Activated CD4-positive, alpha-beta T cell treated with anti-CD3 and anti-CD28 coated beads, Interleukin-2, Interleukin-4, amounts not matched to agents 100 ng/mL and 50 ng/mL, durations not matched to agents 16 hours and 8 hours (primary cell): ENCODE results near the gene DENND4C.
"Not testable (repeated sequence)": the region's sequence is repeated elsewhere in the genome, so short reads cannot be mapped to it uniquely, and the experiment has no call there.

Experiments used
- DNase-seq: peaks from one replicate; pipeline ENCODE4 v3.0.0-alpha.2; 2020; ENCODE audit warnings: low spot score

The DENND4C gene

GRCh38 chr9:19373527-19373926 is 143.0 kb downstream of the DENND4C start:
- DNase-seq, result no peak

DNA sequence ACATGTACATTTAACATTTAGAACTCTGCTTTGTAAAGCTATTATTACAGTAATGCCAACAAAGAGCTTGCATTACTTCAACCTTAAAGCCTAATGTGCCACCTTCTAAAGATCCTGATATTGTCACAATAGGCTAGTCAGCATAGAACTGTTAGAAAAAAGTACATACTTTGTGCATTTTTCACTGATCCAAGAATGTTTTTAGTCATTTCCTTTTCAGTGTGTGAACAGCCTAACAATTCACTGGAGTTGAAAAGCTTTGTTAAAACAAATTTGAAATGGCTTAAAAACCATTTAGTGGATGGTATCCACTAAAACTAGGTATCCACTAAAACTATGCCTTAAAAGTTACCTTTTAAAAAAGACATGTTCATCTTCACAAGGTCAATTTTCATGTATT is 145.0 kb downstream of the DENND4C start:
- no peak for DNase-seq

DNA sequence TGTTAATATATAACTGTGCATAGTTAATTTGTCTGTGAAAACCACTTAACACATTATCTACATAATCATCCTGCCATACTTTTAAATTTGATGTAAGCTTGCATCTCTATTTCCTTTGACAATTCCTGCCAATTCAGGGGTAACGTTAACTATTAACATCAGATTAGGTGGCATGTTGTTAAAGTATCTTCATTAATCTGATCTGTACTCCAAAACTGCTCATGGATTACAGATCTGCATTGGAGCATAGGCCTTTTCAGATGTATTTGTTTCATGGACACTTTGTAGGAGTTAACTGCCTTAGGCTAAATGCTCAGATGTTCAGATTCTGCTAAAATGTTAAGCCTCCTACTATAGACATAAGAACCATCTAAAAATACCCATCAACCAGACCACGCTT is 146.4 kb downstream of the DENND4C start:
- no peak for DNase-seq

- DNase-seq, result no peak
Measured at GRCh38 chr9:19378164-19378563, 147.7 kb downstream of the DENND4C start.

GRCh38 chr9:19378647-19379046 is 148.2 kb downstream of the DENND4C start:
- DNase-seq, result no peak

- no peak for DNase-seq
Measured at GRCh38 chr9:19379283-19379682, 148.8 kb downstream of the DENND4C start.

DNA sequence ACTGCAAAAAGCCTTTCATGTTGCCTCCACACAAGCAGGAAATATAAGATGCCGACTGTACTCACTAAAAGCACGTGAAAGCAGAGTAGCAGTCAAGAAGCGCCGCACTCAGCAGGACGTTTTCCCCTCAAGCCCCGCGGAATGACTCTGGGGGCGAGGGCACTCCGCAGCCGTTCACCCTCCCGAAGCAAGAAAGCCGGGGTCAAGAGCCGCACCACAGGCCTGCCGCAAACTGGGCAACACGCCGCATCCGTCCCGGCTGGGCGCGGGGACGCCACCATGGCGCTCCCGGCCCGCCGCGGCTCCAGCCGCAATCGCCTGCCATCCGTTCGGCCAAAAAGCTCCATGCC is 149.2 kb downstream of the DENND4C start:
- DNase-seq, result no peak

- DNase-seq, result no peak
Measured at GRCh38 chr9:19380826-19381075, 150.3 kb downstream of the DENND4C start.

GRCh38 chr9:19381656-19382055 is 151.2 kb downstream of the DENND4C start:
- no peak for DNase-seq

GRCh38 chr9:19385212-19385611 is 154.7 kb downstream of the DENND4C start:
- DNase-seq, result not testable (repeated sequence)

DNA sequence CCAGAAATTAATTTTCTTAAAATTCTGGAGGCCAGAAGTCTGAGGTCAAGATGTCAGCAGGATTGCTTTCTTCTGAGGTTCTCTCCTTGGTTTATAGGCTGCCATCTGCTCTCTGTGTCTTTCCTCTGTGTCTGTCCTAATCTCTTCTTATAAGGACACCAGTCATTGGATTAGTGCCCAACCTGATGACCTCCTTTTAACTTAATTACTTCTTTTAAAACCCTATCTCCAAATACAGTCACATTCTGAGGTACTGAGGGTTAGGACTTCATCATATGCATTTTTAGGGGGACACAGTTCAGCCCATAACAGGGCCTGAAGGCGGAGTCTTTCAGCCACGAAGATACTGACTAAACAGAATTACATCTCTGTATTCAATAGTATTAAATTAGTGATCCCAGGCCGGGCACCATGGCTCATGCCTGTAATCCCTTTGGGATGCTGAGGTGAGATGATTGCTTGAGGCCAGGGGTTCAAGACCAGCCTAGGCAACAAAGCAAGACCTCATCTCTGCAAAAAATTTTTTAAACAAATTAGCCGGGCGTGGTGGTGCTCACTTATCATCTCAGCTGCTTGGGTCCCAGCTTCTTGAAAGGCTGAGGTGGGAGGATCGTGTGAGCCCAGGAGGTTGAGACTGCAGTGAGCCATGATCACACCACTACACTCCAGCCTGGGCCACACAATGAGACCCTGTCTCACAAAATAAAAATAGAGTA is 155.5 kb downstream of the DENND4C start:
- no peak for DNase-seq

GRCh38 chr9:19386502-19387044 is 156.1 kb downstream of the DENND4C start:
- no peak for DNase-seq

- no peak for DNase-seq
Measured at GRCh38 chr9:19387317-19387716, 156.8 kb downstream of the DENND4C start.

GRCh38 chr9:19389539-19389938 is 159.0 kb downstream of the DENND4C start:
- not testable (repeated sequence) for DNase-seq

GRCh38 chr9:19397845-19398244 is 167.4 kb downstream of the DENND4C start:
- DNase-seq, result no peak

- not testable (repeated sequence) for DNase-seq
Measured at GRCh38 chr9:19403231-19403630, 172.7 kb downstream of the DENND4C start.

GRCh38 chr9:19404283-19405075 is 174.0 kb downstream of the DENND4C start:
- DNase-seq, result no peak

- DNase-seq, result no peak
Measured at GRCh38 chr9:19405771-19406170, 175.3 kb downstream of the DENND4C start.

DNA sequence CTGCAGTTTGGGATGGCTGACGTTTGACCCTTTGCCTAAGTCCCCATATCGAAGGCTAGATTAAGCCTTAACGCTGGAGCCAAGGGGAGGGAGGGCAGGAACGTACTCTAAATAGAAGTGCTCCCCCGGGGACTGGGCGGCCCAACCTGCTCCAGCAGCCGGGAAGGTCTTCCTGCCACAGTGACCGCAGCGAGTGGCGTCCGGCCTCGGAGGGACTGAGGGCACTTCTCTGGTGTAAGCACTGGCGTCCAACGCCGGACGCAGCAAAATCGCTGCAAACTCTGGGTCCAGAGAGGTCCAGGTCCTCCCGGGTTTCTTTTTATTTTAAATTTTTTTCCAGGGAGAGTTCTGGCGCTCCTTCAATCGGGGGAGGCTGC is 177.8 kb downstream of the DENND4C start:
- DNase-seq, result no peak

DNA sequence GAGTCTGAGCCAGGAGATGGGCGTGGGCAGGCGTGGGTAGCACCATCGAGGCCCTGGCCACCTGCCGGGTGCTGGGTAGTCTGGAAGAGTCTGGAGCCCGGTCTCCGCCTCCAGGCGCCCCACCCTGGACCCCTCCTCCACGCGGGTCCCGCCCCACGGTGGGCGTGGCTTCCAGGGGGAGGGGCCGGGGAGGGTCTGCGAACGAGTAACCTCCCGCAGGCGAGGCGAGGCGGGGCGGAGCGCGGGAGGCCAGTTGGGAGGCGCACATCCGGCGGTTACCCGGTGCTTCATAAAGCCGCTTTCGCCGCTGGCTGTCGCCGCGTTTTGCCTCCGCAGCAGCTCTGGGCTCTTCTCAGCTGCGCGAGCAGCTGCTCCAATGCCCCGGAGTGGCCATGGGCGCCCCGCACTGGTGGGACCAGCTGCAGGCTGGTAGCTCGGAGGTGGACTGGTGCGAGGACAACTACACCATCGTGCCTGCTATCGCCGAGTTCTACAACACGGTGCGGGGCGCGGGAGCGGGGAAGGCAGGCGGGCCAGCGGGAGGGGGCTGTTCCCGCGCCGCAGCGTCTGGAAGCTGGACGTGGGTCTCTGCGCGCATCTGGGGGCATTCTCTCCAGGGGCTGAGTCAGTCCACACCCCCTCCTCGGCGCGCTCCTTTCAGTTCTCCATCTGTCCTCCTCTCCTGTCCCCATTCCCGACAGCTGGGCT is 178.4 kb downstream of the DENND4C start, which contains the start of gene ACER2:
Gene ACER2, plus strand, starts transcription at position 317 of the 708 bp plus-strand sequence. Its CDS starts 76 bp downstream, at position 393.
- DNase-seq, result peak; percentile 95

DNA sequence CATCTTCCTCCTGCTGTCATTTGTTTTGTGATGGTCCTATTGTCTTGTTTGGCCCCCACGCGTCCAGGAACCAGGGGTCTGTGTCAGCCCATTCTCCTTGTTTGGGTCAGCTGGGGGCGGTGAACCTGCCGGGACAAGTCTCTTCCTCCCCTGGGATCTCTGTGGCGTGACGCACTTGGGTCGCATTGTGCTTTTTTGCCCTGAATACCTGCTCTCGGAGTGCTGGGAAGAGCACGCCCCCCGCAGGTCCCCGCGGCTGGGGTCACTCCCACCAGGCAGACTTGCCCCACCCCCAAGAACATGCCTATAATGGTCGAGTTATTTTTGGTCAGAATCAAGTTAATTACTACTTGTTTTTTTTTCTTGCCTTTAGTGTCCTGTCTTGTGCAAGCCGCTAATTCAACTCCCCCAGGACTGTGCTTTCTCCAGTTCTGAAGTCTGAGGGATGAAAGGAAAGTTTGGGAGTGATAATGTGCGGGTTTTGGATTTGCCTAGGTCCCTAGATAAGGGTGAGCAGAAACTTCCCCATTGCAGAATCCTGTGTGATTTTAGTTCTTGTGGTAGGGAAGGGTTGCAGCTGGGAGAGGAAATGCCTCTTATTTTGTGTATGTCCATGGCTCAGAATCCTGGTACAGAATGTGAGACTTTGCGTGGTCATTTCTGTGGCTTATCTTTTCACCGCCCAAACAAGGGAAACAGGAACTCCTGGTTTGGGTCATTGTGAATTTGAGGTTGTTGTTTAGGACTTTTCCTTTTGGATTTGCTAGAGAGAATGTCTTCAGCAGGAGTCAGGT is 179.1 kb downstream of the DENND4C start:
- DNase-seq, result no peak

- no peak for DNase-seq
Measured at GRCh38 chr9:19410195-19410503, 179.7 kb downstream of the DENND4C start.
